ENCODE data around the gene SVEP1. TPM values are rescaled to one million over a fixed set of nuclear protein-coding genes. Genes with fewer than 3 reads are reported as not detected.
A peak's percentile ranks its signal among the peaks of the same experiment; 100 is the strongest.

The SVEP1 gene
- total and polyA plus RNA-seq, 5 donors, result 3.0 to 14.2 (median 8.2) TPM

- WGBS, result 86% methylated on average over 4 of the region's 4 CpGs
- no peak overlapping the region for H3K27ac ChIP-seq (ENCODE audit: low read length)
- DNase-seq (no peak), ATAC-seq (no peak)
- intact Hi-C loops (cut with DNase I), result no loop called here
- H3K4me3 ChIP-seq (ENCODE audit: low read length), result no peak overlapping the region
- H3K4me1 ChIP-seq (ENCODE audit: control insufficient read depth, insufficient read depth, low read length), result no peaks in the 10 kb centered on the region
- no peaks in the 10 kb centered on the region for H3K9me3 ChIP-seq (ENCODE audit: control insufficient read depth, low read length)
- no peaks in the 10 kb centered on the region for H3K27me3 ChIP-seq (ENCODE audit: control insufficient read depth, insufficient read depth)
Measured at GRCh38 chr9:110319781-110320492, 259.6 kb downstream of the SVEP1 start.

- Histone ChIP-seq H3K27ac (ENCODE audit: low read length) (no peak overlapping the region), H3K9me3 (ENCODE audit: control insufficient read depth, low read length) (no peaks in the 10 kb centered on the region), H3K27me3 (ENCODE audit: control insufficient read depth, insufficient read depth) (no peaks in the 10 kb centered on the region), H3K4me1 (ENCODE audit: control insufficient read depth, insufficient read depth, low read length) (no peaks in the 10 kb centered on the region), H3K4me3 (ENCODE audit: low read length) (no peak overlapping the region)
- intact Hi-C loops (cut with DNase I), result no loop called here
- ATAC-seq (no peak), DNase-seq (no peak)
- WGBS, result 96% methylated on average over 4 of the region's 4 CpGs
Measured at GRCh38 chr9:110317911-110318310, 261.6 kb downstream of the SVEP1 start.

GRCh38 chr9:110316261-110317075 lies 263.1 kb downstream of the SVEP1 start:
- no peaks in the 10 kb centered on the region for H3K9me3 ChIP-seq (ENCODE audit: control insufficient read depth, low read length)
- no peak overlapping the region for H3K27ac ChIP-seq (ENCODE audit: low read length)
- 34% methylated on average over 6 of the region's 6 CpGs for WGBS
- DNase-seq, result no peak
- no peaks in the 10 kb centered on the region for H3K27me3 ChIP-seq (ENCODE audit: control insufficient read depth, insufficient read depth)
- intact Hi-C loops (cut with DNase I), result no loop called here
- H3K4me1 ChIP-seq (ENCODE audit: control insufficient read depth, insufficient read depth, low read length), result no peaks in the 10 kb centered on the region
- peak overlapping the region; percentile 16 for H3K4me3 ChIP-seq (ENCODE audit: low read length)
- ATAC-seq, result no peak

Other genes with a start within 250 kb of the SVEP1 start
- gene TXNDC8, start 241.9 kb downstream of the SVEP1 start, total RNA-seq, result not detected
- gene TXNDC8, start 241.9 kb downstream of the SVEP1 start, polyA plus RNA-seq, result not detected
- 1 to 10 TPM; 4.4 to 6.4 (median 4.7) TPM for gene MUSK, start 89.0 kb upstream of the SVEP1 start, total RNA-seq
- gene MUSK, start 89.0 kb upstream of the SVEP1 start, polyA plus RNA-seq, result 0.86 TPM